ENCODE results near the gene CLDN24.

DNA sequence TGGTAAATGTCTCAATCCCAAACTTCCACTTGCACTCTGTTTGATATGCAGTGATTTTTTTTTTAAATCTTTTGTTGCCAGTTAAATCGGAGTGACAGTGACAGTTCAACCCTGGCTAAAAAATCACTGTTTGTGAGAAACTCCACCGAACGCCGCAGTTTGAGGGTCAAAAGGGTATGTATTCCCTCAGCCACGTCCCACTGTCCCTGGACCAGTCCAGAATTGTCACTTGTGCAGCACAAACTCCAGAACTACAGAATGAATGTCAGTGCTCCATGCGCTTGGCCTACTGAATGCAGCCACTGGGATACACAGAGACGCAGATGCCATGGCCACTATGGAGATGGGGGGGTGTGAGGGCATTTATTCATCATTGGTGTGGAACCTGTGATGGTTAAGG is 36.3 kb downstream of the CLDN24 start:
- no peak for TF ChIP-seq CTCF (IDR thresholded peaks at IDR 0.05)
- no peak for TF ChIP-seq POLR2A (IDR thresholded peaks at IDR 0.05)

All from testis (tissue), 2 donors.